H54 (cell line): ENCODE data around the gene TNK2.
"Not testable (repeated sequence)": the region's sequence is repeated elsewhere in the genome, so short reads cannot be mapped to it uniquely, and the experiment has no call there.

Experiments
- DNase-seq: peaks from one replicate; pipeline ENCODE4 v3.0.0; 2011; ENCODE audit warnings: low spot score, mixed read lengths; ENCODE audit not compliant: insufficient read length
- FAIRE-seq: peaks from 3 replicates; lab custom pipeline; 2011; peaks lifted over from hg19 to GRCh38; lab: Jason Lieb, UNC
- POLR2A ChIP-seq: IDR thresholded peaks from 2 replicates; pipeline ENCODE4 v1.6.1; 2011; ENCODE audit warnings: low read depth, mild to moderate bottlenecking, low read length

TNK2 gene

DNA sequence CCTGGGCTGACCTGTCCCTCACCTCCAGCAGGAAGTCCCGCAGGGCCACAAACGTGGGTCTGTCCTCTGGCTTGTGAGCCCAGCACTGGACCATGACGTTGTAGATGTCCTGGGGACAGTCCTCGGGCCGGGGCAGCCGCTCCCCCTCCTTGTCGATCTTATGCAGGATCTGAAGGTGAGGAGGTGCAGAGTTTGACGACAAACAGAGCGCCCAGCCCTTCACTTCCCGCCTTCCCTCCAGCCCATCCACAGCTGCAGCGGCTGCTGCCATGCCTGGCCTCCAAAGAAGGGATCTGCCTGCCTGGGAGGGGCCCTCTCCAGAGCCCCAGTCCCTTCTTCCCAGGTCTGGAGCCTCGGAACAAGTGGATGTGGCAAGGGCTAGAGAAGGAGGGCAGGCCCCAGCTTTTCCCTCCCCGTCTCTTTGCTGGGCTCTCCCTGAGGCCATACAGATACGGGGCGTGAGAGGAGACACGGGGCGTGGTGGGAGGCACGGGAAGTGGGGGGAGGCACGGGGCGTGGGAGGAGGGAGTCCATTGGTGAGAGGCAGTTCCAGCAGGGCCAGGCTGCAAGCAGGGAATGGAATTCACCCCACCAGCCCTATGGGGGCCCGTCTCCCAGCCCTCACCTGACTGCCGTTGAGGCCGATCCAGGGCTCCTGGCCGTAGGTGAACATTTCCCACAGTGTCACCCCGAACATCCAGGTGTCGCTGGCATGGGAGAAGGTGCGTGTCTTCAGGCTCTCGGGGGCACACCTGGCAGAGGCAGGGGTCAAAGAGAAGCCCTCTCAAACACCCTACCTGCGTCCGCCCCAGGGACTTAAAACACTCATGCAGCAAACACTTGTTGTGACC lies 29.7 kb downstream of the TNK2 start:
- no peak for DNase-seq
- TF ChIP-seq POLR2A = no peak
- FAIRE-seq = no peak

DNA sequence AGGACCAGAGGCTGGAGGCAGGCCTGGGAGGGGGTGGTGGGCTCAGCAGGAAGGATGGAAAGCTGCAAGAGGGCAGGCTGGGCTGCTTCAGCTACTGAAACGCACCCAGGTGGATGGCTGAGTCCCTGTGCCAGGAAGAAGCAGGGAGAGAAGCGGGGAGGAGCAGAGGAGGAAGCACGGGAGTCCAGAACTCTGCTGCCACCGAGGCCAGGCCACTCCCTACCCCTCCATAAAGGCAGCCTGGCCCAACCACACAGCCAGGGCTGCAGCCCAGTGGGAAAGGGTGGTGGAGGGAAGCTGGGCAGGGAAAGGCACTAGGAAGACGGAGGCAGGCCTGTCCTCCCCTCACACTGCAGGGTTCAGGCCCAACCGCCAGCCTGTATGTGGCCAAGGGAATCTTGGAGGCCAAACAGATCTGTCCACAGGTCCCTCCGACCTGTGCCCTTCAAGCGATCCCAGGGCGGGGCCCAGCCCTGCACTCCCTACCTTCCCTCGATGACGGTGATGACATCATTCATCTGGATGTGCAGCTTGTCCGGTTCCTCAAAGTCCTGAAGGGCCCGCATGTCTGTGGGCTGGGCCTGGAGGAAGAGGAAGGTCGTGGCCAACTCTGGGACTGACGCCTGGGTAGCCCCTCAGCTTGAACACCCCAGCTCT lies 30.5 kb downstream of the TNK2 start:
- DNase-seq = no peak
- no peak for TF ChIP-seq POLR2A
- no peak for FAIRE-seq

DNA sequence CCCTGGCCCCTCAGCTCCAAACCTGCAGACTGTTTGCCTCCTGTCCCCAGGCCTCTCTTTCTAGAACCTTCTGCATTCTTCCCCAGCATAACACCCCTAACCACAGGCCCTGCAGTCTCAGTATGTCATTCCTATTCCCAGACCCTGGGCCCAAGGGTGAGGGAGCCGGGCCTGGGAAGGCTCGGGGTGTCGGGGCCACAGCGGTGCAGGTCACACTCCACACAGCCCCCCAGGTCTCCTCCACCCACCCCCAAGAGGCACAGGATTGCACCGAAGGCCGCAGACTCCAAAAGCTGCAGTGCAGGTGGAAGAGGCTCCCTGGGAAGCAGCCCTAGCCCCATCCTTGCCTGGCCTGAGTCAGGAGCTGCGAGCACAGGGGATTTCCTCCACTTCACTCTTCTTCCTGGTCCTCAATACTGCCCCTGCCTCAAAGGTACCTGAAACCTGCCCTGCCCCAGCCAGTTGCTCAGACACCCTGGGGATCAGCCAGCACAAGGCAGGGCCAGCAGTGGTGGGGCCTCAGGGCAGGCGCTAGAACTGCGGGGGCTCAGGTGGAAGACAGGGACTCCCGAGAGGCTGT lies 31.1 kb downstream of the TNK2 start:
- no peak for TF ChIP-seq POLR2A
- FAIRE-seq = no peak
- no peak for DNase-seq

DNA sequence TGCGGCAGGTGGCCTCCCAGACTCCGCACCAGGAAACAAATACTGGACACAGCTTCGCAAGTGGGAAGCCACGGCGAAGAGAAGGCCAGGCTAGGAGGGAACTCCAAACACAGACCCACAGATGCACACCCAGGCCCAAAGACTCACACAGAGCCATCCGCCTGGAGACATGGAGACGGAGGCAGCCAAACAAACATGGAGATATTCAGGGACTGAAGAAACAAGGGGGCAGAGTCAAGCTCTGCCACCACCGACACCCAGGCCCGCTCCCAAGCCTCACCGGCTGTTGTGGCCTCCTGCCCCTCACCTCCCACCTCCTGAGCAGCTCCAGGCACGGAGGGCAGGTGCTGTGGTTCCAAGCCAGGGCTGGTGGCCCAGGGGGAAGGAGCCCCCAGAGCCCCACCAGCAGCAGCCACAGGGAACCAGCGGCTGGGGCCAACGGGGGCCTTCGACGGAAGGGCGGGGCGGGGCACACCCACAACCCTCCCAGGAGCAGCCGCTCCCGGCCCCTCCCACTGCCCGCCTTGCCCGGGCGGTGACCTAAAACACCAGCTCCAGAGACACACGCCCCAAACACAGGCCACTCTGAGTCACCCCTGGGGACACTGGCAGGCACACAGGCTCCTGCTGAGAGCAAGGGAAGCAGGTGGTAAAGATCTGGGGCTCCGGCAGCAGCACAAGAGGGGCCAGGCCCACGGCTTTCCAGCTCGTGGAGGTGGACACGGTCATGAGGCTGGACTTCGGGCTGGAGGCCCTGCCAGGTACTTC lies 31.9 kb downstream of the TNK2 start:
- TF ChIP-seq POLR2A = no peak
- DNase-seq = peak; percentile 99
- FAIRE-seq = peak; percentile 94

DNA sequence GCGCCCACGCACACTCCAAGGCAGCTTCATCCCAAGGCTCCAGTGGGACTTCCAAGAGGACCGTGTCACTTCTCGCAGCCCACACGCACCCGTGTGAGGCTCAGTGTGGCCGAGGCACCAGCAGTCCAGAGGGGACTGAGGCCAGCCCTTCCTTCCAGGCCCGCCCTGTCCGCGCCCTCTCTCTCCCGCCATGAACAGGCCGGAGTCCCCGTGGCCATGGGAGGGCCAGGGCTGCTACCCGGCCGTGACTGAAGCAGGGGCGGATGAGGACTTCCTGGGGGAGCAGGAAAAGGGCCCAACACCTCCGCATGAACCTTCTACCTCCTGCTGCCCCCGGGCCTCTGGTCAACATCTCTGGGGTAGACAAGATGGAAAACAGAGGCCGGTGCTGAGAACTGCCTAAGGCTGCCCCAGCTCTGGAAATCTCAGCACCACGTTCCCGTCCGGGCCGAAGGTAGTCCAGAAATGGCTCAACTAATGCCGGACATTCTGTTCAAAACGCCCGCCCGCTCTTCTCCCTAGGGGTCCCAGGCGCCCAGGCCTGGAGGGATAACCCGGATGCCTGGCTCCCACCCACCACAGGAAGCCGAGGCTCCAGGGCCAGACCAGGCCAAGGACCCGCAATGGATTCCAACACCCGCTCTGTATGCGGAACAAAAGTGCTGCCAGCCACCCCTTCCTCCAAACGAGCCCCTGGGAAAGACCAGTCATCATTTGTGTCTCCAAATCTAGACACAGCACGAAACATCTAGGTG lies 32.7 kb downstream of the TNK2 start:
- TF ChIP-seq POLR2A = no peak
- no peak for FAIRE-seq
- no peak for DNase-seq

DNA sequence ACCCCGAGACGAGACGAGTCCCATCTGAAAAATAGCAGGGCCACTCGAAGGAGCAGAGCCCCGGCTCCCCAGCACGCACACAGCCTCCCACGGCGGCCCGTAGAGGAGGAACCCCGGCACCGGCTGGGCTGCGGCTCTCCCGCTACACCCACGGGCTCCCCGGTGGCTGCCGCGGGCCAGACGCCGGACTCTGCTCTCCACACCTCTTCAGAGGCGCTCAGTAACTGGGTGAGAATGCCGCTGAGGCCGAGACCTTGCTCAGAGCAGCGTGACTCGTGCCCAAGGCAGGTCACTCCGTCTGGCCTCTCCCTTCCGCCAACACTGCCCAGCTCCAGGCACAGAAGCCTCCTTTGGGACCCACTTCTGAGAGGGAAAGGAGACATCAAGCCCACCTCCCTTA lies 34.4 kb downstream of the TNK2 start:
- no peak for TF ChIP-seq POLR2A
- DNase-seq = peak; percentile 77
- peak; percentile 33 for FAIRE-seq

DNA sequence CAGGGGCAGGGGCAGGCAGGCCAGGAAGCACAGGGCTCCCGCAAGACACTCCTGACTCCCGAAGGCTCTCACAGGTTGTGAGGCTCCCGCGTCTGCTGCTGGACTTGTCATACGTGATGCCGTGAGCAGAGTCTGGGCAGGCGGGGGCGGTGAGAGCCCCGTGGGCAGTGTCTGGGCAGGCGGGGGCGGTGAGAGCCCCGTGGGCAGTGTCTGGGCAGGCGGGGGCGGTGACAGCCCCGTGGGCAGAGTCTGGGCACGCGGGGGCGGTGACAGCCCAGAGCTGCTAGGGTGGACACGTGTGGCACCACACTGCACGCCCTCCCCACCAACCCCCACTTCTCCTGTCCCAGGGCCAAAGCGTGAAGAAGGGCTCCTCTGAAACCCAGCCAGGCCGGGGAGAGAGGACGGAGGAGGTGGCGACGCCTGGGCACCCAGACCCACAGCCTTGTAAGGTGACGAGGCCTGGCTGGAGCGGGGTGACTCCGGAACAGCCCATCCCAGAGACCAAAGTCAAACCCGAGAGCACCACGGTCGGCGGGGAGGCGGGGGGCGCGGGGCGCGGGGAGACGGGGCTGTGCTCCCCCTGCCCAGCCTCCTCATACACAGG lies 35.0 kb downstream of the TNK2 start:
- FAIRE-seq (no peak), DNase-seq (no peak)
- no peak for TF ChIP-seq POLR2A

DNA sequence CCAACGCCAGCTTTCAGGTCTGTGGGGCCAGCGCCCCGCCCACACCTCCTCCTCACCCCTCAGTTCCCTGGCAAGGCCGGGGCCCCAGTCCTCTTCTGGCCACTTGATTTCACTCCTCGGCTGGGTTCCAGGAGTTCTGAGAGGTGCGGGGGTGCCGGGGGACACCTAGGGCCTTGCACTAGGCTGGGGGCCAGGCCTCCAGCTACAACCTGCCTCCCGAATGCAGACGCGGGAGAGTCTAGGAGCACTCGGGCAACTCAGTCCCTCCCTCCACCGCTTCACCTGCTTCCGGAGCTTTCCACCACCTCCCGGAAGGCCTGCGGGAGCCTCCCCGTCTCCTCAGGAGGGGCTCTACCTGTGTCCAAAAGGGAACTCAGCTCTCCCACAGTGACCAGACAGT lies 35.6 kb downstream of the TNK2 start:
- DNase-seq (no peak), FAIRE-seq (no peak)
- no peak for TF ChIP-seq POLR2A

DNA sequence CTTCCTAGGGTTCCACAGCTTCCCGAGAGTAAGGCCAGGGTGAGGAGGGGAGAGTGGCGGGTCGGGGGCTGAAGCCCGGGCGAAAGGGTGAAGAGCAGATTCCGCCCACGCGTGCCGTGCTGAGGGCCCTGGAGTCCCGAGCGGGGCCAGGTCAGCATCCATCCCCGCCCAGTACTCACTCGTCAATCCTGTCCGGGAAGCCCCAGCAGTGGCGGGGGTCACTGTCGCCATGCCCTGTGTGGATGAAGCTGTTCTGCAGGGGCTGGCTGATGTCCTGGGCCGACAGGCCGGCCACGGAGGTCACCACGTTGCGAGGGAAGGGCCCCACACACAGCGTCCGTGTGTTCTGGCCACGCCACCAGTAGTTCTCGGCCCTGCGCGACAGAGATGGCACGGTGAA lies 36.3 kb downstream of the TNK2 start:
- no peak for TF ChIP-seq POLR2A
- no peak for FAIRE-seq
- no peak for DNase-seq

DNA sequence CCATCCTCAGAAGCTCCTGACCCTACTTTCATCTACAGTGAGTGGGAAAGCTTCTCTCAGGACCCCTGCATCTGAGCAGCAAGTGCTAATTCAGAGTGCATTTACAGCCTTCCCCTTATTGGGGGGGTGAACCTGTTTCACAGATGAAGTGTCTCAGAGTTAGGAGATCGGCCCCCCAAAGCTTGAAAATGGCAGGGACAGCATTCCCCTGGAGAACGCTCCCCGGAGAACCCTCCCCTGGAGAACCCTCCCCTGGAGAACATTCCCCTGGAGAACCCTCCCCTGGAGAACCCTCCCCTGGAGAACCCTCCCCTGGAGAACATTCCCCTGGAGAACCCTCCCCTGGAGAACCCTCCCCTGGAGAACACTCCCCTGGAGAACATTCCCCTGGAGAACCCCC lies 36.7 kb downstream of the TNK2 start:
- FAIRE-seq = not testable (repeated sequence)

DNA sequence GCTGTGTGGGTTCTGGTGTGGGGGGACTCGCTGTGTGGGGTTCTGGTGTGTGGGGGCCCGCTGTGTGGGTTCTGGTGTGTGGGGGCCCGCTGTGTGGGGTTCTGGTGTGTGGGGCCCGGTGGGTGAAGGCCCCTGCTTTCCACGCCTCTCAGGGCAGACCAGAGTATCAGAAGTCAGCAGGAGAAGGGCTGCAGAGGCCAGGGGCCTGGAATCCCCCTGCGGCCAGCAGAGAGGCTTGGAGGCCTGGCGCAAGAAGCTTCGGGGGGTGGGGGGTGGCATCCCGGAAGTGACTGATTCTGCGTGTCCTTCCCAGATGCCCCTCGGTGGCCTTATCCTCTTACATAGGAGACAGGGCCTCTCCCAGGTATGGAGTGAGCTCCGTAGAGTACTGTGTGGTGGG lies 37.4 kb downstream of the TNK2 start:
- no peak for TF ChIP-seq POLR2A
- DNase-seq = no peak
- no peak for FAIRE-seq

More for the DNA sequence above, 36.7 kb downstream of the TNK2 start:
- DNase-seq = not testable (repeated sequence)

DNA sequence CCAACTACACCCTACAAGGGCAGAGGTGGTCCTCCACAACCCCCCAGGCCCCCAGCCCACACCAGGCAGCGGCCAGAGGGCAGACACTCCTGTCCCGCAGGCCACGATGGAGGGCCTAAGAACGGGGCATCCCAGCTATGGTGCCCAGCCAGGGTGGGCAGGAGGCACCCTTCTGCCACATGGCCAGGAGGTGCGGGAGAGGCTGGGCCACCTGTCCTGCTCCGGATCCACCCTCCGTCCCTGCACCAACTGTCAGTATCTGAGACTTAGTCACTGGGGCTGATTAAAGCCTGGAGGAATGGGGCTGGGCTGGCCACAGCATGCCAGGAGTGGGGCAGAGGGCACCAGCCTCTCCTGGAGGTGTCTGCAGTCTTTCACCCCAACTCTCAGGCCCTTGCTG lies 37.9 kb downstream of the TNK2 start:
- FAIRE-seq (peak; percentile 99), DNase-seq (peak; percentile 98)
- TF ChIP-seq POLR2A = no peak
